GM08714 (cell line): ENCODE measurements around the gene DYSF.

ENCODE experiments used
- H3K4me3 ChIP-seq: fragments of 200-500 bp; sonication (Bioruptor generic); 2 replicates; pipeline ENCODE4 v1.5.1; 2014; ENCODE audit warnings: mild to moderate bottlenecking, low read length, inconsistent platforms
- ZNF274 ChIP-seq: IDR thresholded peaks from 2 replicates; pipeline ENCODE4 v1.6.1; 2012; ENCODE audit warnings: mild to moderate bottlenecking, low read depth, low read length

Gene DYSF

GRCh38 chr2:71534201-71534600, 80.8 kb downstream of the DYSF start:
- TF ChIP-seq ZNF274, result no peak
- H3K4me3 ChIP-seq, result no peak overlapping the region

DNA sequence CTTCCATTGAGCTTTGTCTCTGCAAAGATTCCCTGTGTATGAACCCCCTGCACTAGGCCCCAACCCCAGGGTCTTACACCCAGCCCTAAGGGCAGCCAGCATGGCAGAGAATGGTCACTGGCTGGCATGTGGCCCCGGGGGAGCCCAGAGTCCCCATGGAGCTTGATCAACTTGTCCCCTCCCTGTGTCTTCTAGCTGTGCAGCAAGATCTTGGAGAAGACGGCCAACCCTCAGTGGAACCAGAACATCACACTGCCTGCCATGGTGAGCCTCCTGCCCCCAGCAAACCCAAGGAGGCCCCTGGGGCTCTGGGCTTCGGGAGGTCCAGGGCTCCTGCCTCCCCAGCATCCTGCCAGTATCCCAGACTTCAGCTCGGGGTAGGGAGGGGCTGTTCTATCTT, 81.5 kb downstream of the DYSF start:
- H3K4me3 ChIP-seq, result no peak overlapping the region
- TF ChIP-seq ZNF274, result no peak

- no peak for TF ChIP-seq ZNF274
- H3K4me3 ChIP-seq, result no peak overlapping the region
These were observed 82.2 kb downstream of the DYSF start for GRCh38 chr2:71535526-71535925.

DNA sequence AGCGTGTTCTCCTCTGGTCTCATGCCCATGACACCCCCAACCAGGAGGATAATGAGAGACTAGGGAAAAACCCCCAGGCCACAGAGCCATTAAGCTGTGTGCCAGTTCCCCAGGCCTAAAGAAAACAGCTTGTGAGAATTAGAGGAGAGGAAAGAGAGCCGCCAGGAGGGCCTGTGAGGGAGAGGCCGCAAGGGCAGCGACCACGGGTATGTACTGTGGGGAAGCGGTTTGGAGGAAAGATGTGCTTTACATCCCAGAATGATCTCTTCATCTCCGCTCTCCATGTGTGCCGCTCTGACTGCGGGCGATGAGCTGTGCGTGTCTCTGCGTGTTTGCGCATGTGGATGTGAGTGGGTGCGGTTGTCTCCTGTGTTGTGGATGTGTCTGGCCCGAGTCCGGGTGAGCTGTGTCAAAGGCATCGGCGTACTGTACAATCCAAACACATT, 82.9 kb downstream of the DYSF start:
- TF ChIP-seq ZNF274, result no peak
- no peak overlapping the region for H3K4me3 ChIP-seq

GRCh38 chr2:71538241-71538640, 84.9 kb downstream of the DYSF start:
- no peak for TF ChIP-seq ZNF274
- H3K4me3 ChIP-seq, result no peak overlapping the region

GRCh38 chr2:71538656-71539265, 85.4 kb downstream of the DYSF start:
- H3K4me3 ChIP-seq, result no peak overlapping the region
- no peak for TF ChIP-seq ZNF274

DNA sequence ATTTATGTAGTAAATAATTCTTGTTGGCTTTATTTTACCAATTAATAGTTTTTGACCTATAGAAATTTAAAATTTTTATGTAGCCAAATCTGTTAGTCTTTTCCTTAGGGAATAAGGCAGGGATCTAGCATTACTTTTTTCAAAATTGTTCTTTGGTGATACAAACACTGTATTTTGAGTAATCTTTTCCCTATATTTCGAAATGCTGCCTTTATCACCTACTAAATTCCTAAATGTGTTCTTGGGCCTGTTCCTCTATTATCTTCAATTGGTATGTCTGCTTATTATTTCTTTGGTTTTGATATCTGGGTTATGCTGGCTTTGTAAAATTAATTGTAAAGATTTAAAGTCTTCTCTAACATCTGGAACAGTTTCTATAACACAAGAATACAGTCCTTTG, 87.5 kb downstream of the DYSF start:
- no peak for TF ChIP-seq ZNF274
- no peak overlapping the region for H3K4me3 ChIP-seq

DNA sequence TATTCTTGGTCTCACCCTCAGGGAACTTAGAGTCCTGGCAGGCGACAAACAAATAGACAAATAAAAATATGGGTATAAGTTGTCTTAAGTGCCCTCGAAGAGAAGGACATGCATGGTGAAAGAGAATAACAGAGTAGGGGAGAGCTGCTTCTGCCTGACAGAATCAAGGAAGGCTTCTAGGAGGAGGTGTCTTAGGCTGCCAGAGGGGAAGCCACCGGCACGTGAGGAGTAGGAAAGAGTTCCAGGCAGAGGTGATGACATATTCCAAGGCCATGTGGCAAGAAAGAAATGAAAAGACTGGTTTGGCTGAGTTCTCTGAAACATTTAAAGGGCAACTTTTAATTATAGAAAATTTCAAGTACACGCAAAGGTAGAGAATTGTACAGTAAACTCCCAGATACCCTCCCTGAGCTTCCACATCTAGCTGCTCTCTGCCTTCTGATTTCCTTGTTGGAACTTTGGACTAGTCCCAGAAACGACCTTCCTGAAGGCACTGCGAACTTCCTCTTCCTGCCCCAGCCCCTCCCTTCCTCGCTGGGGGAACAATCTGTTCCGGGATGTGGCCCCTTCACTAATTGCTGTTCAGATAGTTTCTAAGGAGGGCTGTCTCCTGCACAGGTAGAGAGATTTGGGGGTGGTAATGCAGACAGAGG, 91.7 kb downstream of the DYSF start:
- H3K4me3 ChIP-seq, result no peak overlapping the region
- no peak for TF ChIP-seq ZNF274

- no peak for TF ChIP-seq ZNF274
These were observed 92.4 kb downstream of the DYSF start for GRCh38 chr2:71545572-71546274.

GRCh38 chr2:71546275-71546638, 92.9 kb downstream of the DYSF start:
- no peak for TF ChIP-seq ZNF274
- no peak overlapping the region for H3K4me3 ChIP-seq

More at GRCh38 chr2:71545572-71546274, 92.4 kb downstream of the DYSF start:
- H3K4me3 ChIP-seq, result no peak overlapping the region

DNA sequence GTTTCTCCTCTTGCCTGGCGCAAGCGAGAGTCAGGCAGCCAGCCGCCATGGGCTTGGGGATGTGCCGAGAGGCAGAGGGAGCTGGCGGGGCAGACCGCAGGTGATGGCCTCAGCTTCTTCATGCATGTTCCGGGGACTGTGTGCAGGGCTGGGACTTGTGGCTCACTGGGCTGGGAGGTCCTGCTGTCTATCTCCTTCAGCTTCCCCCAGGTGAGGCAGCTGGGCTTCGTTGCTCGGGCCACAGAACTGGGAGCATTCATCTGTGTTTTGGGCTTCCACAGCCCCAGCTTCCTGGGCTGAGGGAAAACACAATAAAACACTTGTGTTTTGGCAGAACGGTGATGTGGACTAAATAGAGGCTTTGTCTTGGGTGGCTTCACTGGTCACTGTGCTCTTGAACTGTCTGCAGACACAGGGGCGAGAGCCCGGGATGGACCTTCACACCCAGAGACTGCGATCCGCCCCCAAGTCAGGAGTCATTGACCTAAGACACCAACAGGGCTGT, 93.5 kb downstream of the DYSF start:
- no peak overlapping the region for H3K4me3 ChIP-seq
- TF ChIP-seq ZNF274, result no peak

DNA sequence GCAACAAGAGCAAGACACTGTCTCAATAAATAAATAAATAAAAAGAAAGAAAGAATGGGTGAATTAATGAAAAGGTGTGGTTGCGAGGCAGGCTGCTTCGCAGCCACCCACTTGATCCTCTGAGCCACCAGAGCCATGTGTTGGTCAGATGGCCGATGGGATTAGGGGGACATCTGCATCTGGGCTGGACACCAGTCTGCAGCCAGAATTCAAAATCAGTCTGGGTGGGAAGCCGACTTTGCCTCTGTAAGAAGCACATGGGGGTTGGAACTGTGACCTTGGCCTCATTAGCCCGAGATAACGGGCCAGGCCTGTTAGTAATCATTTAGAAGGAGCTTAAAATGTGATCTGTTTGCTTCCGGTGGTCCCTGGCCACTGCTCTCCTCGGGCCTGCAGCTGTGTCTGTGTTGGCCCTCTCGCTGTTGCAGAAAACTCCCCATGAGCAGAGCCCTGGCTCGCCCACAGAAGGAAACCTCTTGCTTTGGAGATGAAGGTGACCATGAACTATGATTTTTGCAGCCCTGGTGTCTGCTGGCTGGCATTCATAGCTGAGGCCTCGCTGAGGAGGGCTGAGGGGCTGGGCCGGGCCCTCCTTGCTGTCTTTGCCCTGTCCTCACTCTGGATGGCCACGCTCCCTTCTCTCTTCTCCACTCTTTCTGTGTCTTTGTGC, 94.4 kb downstream of the DYSF start:
- no peak for TF ChIP-seq ZNF274
- H3K4me3 ChIP-seq, result no peak overlapping the region

DNA sequence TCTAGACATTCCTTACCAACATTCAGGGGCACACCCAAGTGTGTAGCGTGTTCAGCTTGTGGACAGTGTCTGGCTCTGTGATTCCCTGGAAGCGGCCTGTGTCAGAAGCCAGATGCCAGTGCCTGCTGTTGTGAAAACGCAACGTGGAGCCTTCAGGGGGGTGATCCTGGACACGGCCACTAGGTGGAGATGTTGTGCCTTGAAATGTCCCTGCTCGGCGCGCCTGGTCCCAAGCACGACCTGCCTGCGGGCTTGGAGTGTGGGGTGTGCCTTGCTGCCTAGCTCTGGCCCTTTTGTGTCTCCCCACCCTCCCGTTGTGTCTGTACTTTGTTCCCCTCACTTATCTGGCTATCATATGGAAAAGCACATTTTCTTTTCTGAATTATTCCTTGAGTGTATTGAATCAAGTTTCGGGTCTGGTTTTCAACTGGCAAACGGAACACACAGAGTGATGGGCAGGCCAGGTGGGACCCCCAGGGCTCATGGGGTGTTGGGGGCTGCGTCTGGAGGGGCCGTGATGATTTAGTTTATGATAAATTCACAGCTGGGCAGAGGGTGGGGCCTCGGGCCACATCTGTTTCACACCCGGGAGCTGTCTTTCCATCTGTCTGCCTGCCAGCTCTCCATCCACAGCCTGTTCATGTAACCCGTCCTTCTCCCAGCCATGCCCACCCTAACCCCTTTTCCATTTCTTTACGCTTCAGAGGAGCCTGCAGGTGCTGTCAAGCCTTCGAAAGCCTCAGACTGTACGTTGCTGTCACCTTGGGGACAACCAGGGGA, 95.5 kb downstream of the DYSF start:
- TF ChIP-seq ZNF274, result no peak
- H3K4me3 ChIP-seq, result no peak overlapping the region

DNA sequence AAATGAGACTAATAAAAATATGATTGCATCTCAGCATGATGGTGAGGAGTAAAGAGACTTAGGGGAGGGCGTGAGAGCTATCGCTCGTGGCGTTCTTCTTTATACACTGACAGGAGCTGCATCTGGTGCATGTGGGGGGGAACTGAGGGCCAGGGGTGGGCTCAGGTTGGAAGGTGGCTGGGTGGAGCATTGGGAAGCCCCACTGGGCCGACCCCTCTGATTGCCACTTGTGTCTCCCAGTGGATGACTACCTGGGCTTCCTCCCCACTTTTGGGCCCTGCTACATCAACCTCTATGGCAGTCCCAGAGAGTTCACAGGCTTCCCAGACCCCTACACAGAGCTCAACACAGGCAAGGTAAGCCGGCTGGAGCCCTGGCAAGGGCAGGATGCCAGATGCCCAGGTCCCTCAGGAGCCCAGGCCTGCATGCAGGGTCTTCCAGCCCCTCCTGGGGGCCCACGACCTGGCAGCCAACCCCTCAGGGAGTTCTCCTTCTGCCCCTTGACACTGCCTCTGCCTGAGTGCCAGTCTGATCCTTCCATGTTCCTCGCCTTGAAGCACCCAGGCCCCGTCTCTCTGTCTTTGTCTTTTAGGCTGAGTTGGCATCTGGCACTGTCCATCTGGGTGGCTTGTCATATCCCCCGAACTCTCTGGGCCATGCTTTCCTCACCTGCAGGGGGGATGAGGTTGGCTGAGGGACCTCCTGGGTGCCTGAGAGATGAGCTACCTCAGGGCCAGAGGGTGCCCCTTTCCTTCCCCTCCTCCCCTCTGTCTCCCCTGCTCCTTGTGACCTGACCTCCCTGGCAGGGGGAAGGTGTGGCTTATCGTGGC, 97.7 kb downstream of the DYSF start:
- TF ChIP-seq ZNF274, result no peak
- no peak overlapping the region for H3K4me3 ChIP-seq
